IMR-90 (cell line): ENCODE data around the gene AXL. TPM values are rescaled to one million over a fixed set of nuclear protein-coding genes. Genes with fewer than 3 reads are reported as not detected.

Experiments
- ATAC-seq: fragments of 200-7000 bp; cut with Tn5 transposase; 2 replicates; pipeline ENCODE4 v1.9.1; 2020; ENCODE audit warnings: low read depth, mild to moderate bottlenecking, moderate library complexity
- BruUV-seq: library from RNA; stranded (reverse); fragments of 400-500 nt; replicated peaks from 2 replicates; lab custom pipeline; 2021; lab: Mats Ljungman, UMichigan
- CTCF ChIA-PET: fragments of 300-600 bp; formaldehyde crosslinking; extraction: SDS; loops from one replicate; lab custom pipeline; 2021; ENCODE audit warnings: antibody characterized with exemption; lab: Yijun Ruan, JAX
- POLR2A ChIA-PET: fragments of 300-600 bp; sonication (Branson Sonifier 250); formaldehyde crosslinking; loops from one replicate; lab custom pipeline; 2022; ENCODE audit warnings: antibody characterized with exemption; ENCODE audit not compliant: unreplicated experiment; lab: Charles Lee
- DNase-seq: peaks from one replicate; pipeline ENCODE4 v3.0.0; 2013
- H2AFZ ChIP-seq: replicated peaks from 2 replicates; pipeline ENCODE3; 2013; ENCODE audit warnings: low read length, mild to moderate bottlenecking; ENCODE audit not compliant: poor library complexity
- H2AK5ac ChIP-seq: 2 replicates; pipeline ENCODE4 v1.6.1; 2013; ENCODE audit warnings: low read depth, low read length, inconsistent platforms
- H2AK9ac ChIP-seq: replicated peaks from 2 replicates; pipeline ENCODE3; 2013; ENCODE audit warnings: mild to moderate bottlenecking, low read depth, low read length, moderate library complexity; ENCODE audit not compliant: poor library complexity
- H2BK120ac ChIP-seq: 2 replicates; pipeline ENCODE4 v1.6.1; 2013; ENCODE audit warnings: low read depth, low read length, inconsistent platforms
- H2BK15ac ChIP-seq: 3 replicates; pipeline ENCODE4 v1.6.1; 2013; ENCODE audit warnings: low read depth, low read length, inconsistent platforms
- H2BK20ac ChIP-seq: 2 replicates; pipeline ENCODE4 v1.6.1; 2013; ENCODE audit warnings: low read depth, mild to moderate bottlenecking, inconsistent platforms, low read length, moderate library complexity
- H2BK5ac ChIP-seq: 2 replicates; pipeline ENCODE4 v1.6.1; 2013; ENCODE audit warnings: mild to moderate bottlenecking, low read depth, low read length, inconsistent platforms; ENCODE audit not compliant: poor library complexity, severe bottlenecking
- H3K14ac ChIP-seq: replicated peaks from 2 replicates; pipeline ENCODE4 v1.6.1; 2013; ENCODE audit warnings: low read depth, low read length, inconsistent platforms
- H3K18ac ChIP-seq: 2 replicates; pipeline ENCODE4 v1.6.1; 2013; ENCODE audit warnings: low read depth, low read length, control low read depth
- H3K23ac ChIP-seq: 2 replicates; pipeline ENCODE4 v1.6.1; 2013; ENCODE audit warnings: low read depth, low read length, inconsistent platforms
- H3K27ac ChIP-seq: 2 replicates; pipeline ENCODE4 v1.5.1; 2013; ENCODE audit warnings: mild to moderate bottlenecking, control low read depth, low read length; ENCODE audit not compliant: insufficient read depth
- H3K27me3 ChIP-seq: 2 replicates; pipeline ENCODE4 v1.6.1; 2013; ENCODE audit warnings: low read length; ENCODE audit not compliant: control insufficient read depth, insufficient read depth
- H3K36me3 ChIP-seq: 2 replicates; pipeline ENCODE4 v1.6.1; 2013; ENCODE audit warnings: low read length, mixed read lengths; ENCODE audit not compliant: control insufficient read depth, insufficient read depth
- H3K4ac ChIP-seq: 2 replicates; pipeline ENCODE4 v1.6.1; 2013; ENCODE audit warnings: low read depth, low read length, inconsistent platforms
- H3K4me1 ChIP-seq: 2 replicates; pipeline ENCODE4 v1.6.1; 2013; ENCODE audit warnings: low read length, mixed read lengths; ENCODE audit not compliant: control insufficient read depth, insufficient read depth
- H3K4me2 ChIP-seq: 2 replicates; pipeline ENCODE4 v1.6.1; 2013; ENCODE audit warnings: low read depth, mild to moderate bottlenecking, control low read depth, low read length, moderate library complexity
- H3K4me3 ChIP-seq: 2 replicates; pipeline ENCODE4 v1.5.1; 2013; ENCODE audit warnings: low read depth, mild to moderate bottlenecking, control low read depth, low read length, moderate library complexity; ENCODE audit not compliant: insufficient read depth
- H3K56ac ChIP-seq: 2 replicates; pipeline ENCODE4 v1.6.1; 2013; ENCODE audit warnings: low read length, inconsistent platforms; ENCODE audit not compliant: insufficient read depth; ENCODE audit errors: extremely low read depth
- H3K79me1 ChIP-seq, 2 experiments: 2 replicates each; pipeline ENCODE4 v1.6.1; 2013; ENCODE audit warnings: low read length in 2 of 2, inconsistent platforms in 1 of 2, low read depth in 1 of 2
- H3K9ac ChIP-seq: 2 replicates; pipeline ENCODE4 v1.6.1; 2013; ENCODE audit warnings: low read depth, low read length, control low read depth
- H3K9me1 ChIP-seq: 2 replicates; pipeline ENCODE4 v1.6.1; 2013; ENCODE audit warnings: low read length, inconsistent platforms; ENCODE audit not compliant: insufficient read depth
- H3K9me3 ChIP-seq: 2 replicates; pipeline ENCODE4 v1.6.1; 2013; ENCODE audit warnings: low read length; ENCODE audit not compliant: control insufficient read depth, insufficient read depth
- H4K20me1 ChIP-seq: 2 replicates; pipeline ENCODE4 v1.6.1; 2013; ENCODE audit warnings: low read length, inconsistent platforms; ENCODE audit not compliant: insufficient read depth
- H4K5ac ChIP-seq: 2 replicates; pipeline ENCODE4 v1.6.1; 2013; ENCODE audit warnings: mild to moderate bottlenecking, low read depth, low read length, control low read depth
- H4K8ac ChIP-seq, 2 experiments: 2 replicates each; pipeline ENCODE4 v1.6.1; 2013; ENCODE audit warnings: low read depth in 2 of 2, low read length in 2 of 2, control low read depth in 1 of 2, inconsistent platforms in 1 of 2
- H4K91ac ChIP-seq: 2 replicates; pipeline ENCODE4 v1.6.1; 2013; ENCODE audit warnings: low read depth, low read length, inconsistent platforms; ENCODE audit not compliant: insufficient read depth
- BHLHE40 ChIP-seq: fragments of 150-350 bp; IDR thresholded peaks from 2 replicates; pipeline ENCODE4 v1.6.1; 2016; ENCODE audit warnings: mild to moderate bottlenecking, low read depth, low read length
- CEBPB ChIP-seq: IDR thresholded peaks from 2 replicates; pipeline ENCODE4 v1.6.1; 2012; ENCODE audit warnings: low read depth, low read length, improper control_type of control experiment
- CHD1 ChIP-seq: IDR thresholded peaks from 2 replicates; pipeline ENCODE4 v1.6.1; 2012; ENCODE audit warnings: low read depth, low read length, improper control_type of control experiment
- FOS ChIP-seq: fragments of 150-350 bp; IDR thresholded peaks from 2 replicates; pipeline ENCODE4 v1.6.1; 2016; ENCODE audit warnings: low read depth, low read length
- MAZ ChIP-seq: IDR thresholded peaks from 2 replicates; pipeline ENCODE4 v1.6.1; 2012; ENCODE audit warnings: low read depth, mild to moderate bottlenecking, low read length, improper control_type of control experiment, moderate library complexity, borderline replicate concordance
- MXI1 ChIP-seq: IDR thresholded peaks from 2 replicates; pipeline ENCODE4 v1.6.1; 2012; ENCODE audit warnings: low read depth, mild to moderate bottlenecking, low read length, moderate library complexity, borderline replicate concordance
- NFE2L2 ChIP-seq: fragments of 150-350 bp; IDR thresholded peaks from 2 replicates; pipeline ENCODE4 v1.6.1; 2016; ENCODE audit warnings: low read depth, mild to moderate bottlenecking, low read length
- POLR2A ChIP-seq: IDR thresholded peaks from 2 replicates; pipeline ENCODE4 v1.6.1; 2012; ENCODE audit warnings: mild to moderate bottlenecking, low read depth, low read length
- RAD21 ChIP-seq: IDR thresholded peaks from 2 replicates; pipeline ENCODE4 v1.6.1; 2012; ENCODE audit warnings: low read length, improper control_type of control experiment
- RCOR1 ChIP-seq: IDR thresholded peaks from 2 replicates; pipeline ENCODE4 v1.6.1; 2012; ENCODE audit warnings: mild to moderate bottlenecking, low read length, improper control_type of control experiment; ENCODE audit not compliant: insufficient replicate concordance
- RFX5 ChIP-seq: IDR thresholded peaks from 2 replicates; pipeline ENCODE4 v1.8.0; 2012; ENCODE audit warnings: low read depth, mild to moderate bottlenecking, low read length, moderate library complexity
- SMC3 ChIP-seq: fragments of 150-350 bp; IDR thresholded peaks from 2 replicates; pipeline ENCODE4 v1.6.1; 2016; ENCODE audit warnings: low read depth, mild to moderate bottlenecking, antibody characterized with exemption, low read length, moderate library complexity
- USF2 ChIP-seq: fragments of 150-350 bp; IDR thresholded peaks from 2 replicates; pipeline ENCODE4 v1.6.1; 2017; ENCODE audit warnings: mild to moderate bottlenecking, antibody characterized with exemption, low read length, low read depth
- WGBS, 2 experiments: methylation state at CpG; one replicate each; pipeline versions ENCODE4 v1.1.5 to v1.1.7; 2013; ENCODE audit warnings: missing lambda C conversion rate in 2 of 2; ENCODE audit not compliant: insufficient read length in 1 of 2; ENCODE audit errors: extremely low coverage in 2 of 2; 5-methylcytosine and 5-hydroxymethylcytosine counted together
- dilution Hi-C: fragments of 300-500 bp; cut with HindIII; formaldehyde crosslinking; loops from one replicate; pipeline ENCODE4 v1.14.3; 2018; ENCODE audit warnings: low sequenced_read_pairs; ENCODE audit not compliant: unreplicated experiment
- in situ Hi-C: fragments of 300-500 bp; cut with MboI; formaldehyde crosslinking; loops from 3 replicates; pipeline ENCODE4 v1.14.3; 2019; ENCODE audit warnings: low sequenced_read_pairs, inconsistent platforms, mixed read lengths
- intact Hi-C: fragments of 100-400 bp; cut with micrococcal nuclease; formaldehyde crosslinking; loops from 2 replicates; pipeline ENCODE4 v1.10.0; 2022
- polyA plus RNA-seq, 3 experiments: library from polyadenylated mRNA; depleted of rRNA; stranded (reverse); fragments of >200 nt; gene quantifications; 2 replicates each; pipeline ENCODE4 v1.2.3, GENCODE V29; 2012; ENCODE audit warnings: low replicate concordance in 1 of 3
- total RNA-seq: library from RNA; depleted of rRNA; stranded (reverse); fragments of >200 nt; gene quantifications from 2 replicates; pipeline ENCODE4 v1.2.3, GENCODE V29; 2012
- TF ChIP-seq, protein P1 (sequence below): conservative IDR thresholded peaks from 2 replicates; pipeline ENCODE4 v1.5.1; 2012; ENCODE audit warnings: mild to moderate bottlenecking, low read depth, low read length, improper control_type of control experiment
- TF ChIP-seq, protein P2 (sequence below): fragments of 150-350 bp; IDR thresholded peaks from 2 replicates; pipeline ENCODE4 v1.6.1; 2016; ENCODE audit warnings: low read depth, mild to moderate bottlenecking, low read length, moderate library complexity, borderline replicate concordance

AXL gene
- total and polyA plus RNA-seq, 2 of the 4 experiments (the other 2 are of a cell fraction) = 212 to 466 TPM

DNA sequence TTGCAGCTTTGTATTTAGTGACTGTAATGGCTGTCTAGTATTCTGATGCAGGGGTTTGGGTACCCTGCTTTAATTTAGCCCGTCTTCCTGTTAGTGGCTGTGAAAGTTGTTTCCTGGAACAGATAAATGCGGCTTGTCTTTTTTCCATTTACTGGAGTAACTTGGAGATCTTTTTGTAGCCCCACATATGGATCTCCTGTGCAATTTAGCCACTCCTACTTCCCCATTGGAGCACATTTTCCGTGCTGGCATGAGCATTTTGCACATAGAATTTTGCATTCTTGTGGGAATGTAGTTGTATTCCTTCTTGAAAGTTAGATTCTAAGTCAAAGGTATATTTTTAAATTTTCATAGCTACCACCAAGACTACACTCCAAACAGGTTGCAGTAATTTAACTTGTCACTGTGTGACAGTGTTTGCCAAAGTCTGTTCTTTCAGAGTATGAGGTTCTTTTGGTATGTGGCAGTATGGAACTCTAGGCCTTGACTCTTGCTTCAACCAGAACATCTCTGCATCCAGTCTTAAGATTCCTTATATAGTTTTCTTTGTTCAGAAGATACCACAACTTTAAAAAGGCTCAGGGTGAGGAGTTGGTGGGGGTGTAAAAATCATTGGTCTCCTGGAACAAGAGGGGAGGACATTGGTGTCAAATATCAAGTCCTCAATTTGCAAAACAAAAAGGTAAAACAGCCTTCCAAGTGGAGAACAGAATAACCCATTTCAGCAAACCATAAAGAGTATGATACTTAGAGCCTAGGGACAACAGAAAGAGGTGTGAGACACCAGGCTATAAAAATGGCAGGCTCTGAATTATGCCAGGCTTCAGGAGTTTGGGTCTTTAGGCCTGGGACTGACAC is 69.9 kb downstream of the AXL start:
- peaks cover 68% of the 10 kb centered on the region for H3K36me3 ChIP-seq
- no peak overlapping the region for H3K9ac ChIP-seq
- no peak overlapping the region for H3K4ac ChIP-seq
- H2AK9ac ChIP-seq = no peak overlapping the region
- no peaks in the 10 kb centered on the region for H3K9me1 ChIP-seq
- H3K56ac ChIP-seq = no peak overlapping the region
- no peak overlapping the region for H2BK15ac ChIP-seq
- ChIA-PET CTCF (interaction anchor here (1.5 kb wide), 1 partner anchor 19 kb away, joined by 5 read pairs; no protein-coding TSS in a partner anchor), POLR2A (no interaction called here)
- H3K27ac ChIP-seq = no peak overlapping the region
- H4K20me1 ChIP-seq = peaks cover 16% of the 10 kb centered on the region; the same call in 1 of the 2 replicates
- no peak overlapping the region for H3K18ac ChIP-seq
- H4K91ac ChIP-seq = no peak overlapping the region
- H3K4me2 ChIP-seq = no peak overlapping the region
- no peak overlapping the region for H4K8ac ChIP-seq
- DNase-seq (no peak), ATAC-seq (no peak)
- no peak overlapping the region for H3K4me3 ChIP-seq
- WGBS, 2 experiments = no CpG with 5 or more reads among the region's 3 CpGs
- intact Hi-C loops = no loop called here
- dilution Hi-C loops = no loop called here
- H2AFZ ChIP-seq = no peak overlapping the region
- H3K27me3 ChIP-seq = no peaks in the 10 kb centered on the region
- in situ Hi-C loops = no loop called here
- H2BK120ac ChIP-seq = no peak overlapping the region
- no peak overlapping the region for H3K14ac ChIP-seq
- no peak overlapping the region for H4K5ac ChIP-seq
- H2BK20ac ChIP-seq = no peak overlapping the region
- H2AK5ac ChIP-seq = no peak overlapping the region
- no peak overlapping the region for H2BK5ac ChIP-seq
- no peaks in the 10 kb centered on the region for H3K4me1 ChIP-seq
- H3K23ac ChIP-seq = no peak overlapping the region
- no TSS peak for BruUV-seq
- H3K9me3 ChIP-seq = no peaks in the 10 kb centered on the region
- H3K79me1 ChIP-seq = peaks cover 19 to 44% of the 10 kb centered on the region in 2 experiments
- TF ChIP-seq RCOR1 (no peak), MXI1 (no peak), POLR2A (no peak), CEBPB (no peak), SMC3 (no peak), FOS (no peak), RFX5 (no peak), RAD21 (no peak), MAZ (no peak), USF2 (no peak), BHLHE40 (no peak), CHD1 (no peak), NFE2L2 (no peak)
- TF ChIP-seq, protein P1, sequence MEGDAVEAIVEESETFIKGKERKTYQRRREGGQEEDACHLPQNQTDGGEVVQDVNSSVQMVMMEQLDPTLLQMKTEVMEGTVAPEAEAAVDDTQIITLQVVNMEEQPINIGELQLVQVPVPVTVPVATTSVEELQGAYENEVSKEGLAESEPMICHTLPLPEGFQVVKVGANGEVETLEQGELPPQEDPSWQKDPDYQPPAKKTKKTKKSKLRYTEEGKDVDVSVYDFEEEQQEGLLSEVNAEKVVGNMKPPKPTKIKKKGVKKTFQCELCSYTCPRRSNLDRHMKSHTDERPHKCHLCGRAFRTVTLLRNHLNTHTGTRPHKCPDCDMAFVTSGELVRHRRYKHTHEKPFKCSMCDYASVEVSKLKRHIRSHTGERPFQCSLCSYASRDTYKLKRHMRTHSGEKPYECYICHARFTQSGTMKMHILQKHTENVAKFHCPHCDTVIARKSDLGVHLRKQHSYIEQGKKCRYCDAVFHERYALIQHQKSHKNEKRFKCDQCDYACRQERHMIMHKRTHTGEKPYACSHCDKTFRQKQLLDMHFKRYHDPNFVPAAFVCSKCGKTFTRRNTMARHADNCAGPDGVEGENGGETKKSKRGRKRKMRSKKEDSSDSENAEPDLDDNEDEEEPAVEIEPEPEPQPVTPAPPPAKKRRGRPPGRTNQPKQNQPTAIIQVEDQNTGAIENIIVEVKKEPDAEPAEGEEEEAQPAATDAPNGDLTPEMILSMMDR = no peak
- TF ChIP-seq, protein P2, sequence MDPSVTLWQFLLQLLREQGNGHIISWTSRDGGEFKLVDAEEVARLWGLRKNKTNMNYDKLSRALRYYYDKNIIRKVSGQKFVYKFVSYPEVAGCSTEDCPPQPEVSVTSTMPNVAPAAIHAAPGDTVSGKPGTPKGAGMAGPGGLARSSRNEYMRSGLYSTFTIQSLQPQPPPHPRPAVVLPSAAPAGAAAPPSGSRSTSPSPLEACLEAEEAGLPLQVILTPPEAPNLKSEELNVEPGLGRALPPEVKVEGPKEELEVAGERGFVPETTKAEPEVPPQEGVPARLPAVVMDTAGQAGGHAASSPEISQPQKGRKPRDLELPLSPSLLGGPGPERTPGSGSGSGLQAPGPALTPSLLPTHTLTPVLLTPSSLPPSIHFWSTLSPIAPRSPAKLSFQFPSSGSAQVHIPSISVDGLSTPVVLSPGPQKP = no peak
